SK-N-MC (cell line): ENCODE measurements around the gene CYP2B6.
"Not testable (repeated sequence)": the region's sequence is repeated elsewhere in the genome, so short reads cannot be mapped to it uniquely, and the experiment has no call there.

Experiments
- DNase-seq: peaks from one replicate; pipeline ENCODE4 v3.0.0-alpha.2; 2011; ENCODE audit warnings: low read depth, low spot score
- H3K27ac ChIP-seq: fragments of 200-600 bp; sonication (generic); 2 replicates; pipeline ENCODE4 v1.5.1; 2016; ENCODE audit warnings: mixed run types
- H3K36me3 ChIP-seq: fragments of 200-600 bp; sonication (generic); 2 replicates; pipeline ENCODE4 v1.6.1; 2017; ENCODE audit warnings: antibody characterized with exemption, low read length, mixed read lengths; ENCODE audit not compliant: insufficient read depth
- H3K4me3 ChIP-seq: fragments of 200-600 bp; sonication (generic); 2 replicates; pipeline ENCODE4 v1.5.1; 2016
- H3K9ac ChIP-seq: fragments of 200-600 bp; sonication (generic); 2 replicates; pipeline ENCODE4 v1.8.0; 2017; ENCODE audit warnings: mixed run types, mixed read lengths; ENCODE audit not compliant: insufficient read length
- H3K9me3 ChIP-seq: fragments of 200-600 bp; sonication (generic); 2 replicates; pipeline ENCODE4 v1.6.1; 2017; ENCODE audit warnings: low read depth, mild to moderate bottlenecking, antibody characterized with exemption, low read length, moderate library complexity, mixed read lengths
- EZH2 ChIP-seq: fragments of 200-600 bp; sonication (generic); IDR thresholded peaks from one replicate; pipeline ENCODE4 v1.6.1; 2017; ENCODE audit warnings: antibody characterized with exemption
- FOXP2 ChIP-seq: optimal IDR thresholded peaks from 2 replicates; pipeline ENCODE3; 2011; ENCODE audit warnings: mild to moderate bottlenecking, moderate library complexity; ENCODE audit not compliant: insufficient read depth; ENCODE audit errors: extremely low read length, control extremely low read depth
- POLR2AphosphoS5 ChIP-seq: IDR thresholded peaks from 2 replicates; pipeline ENCODE4 v1.6.1; 2012; ENCODE audit warnings: mild to moderate bottlenecking, low read depth, low read length, borderline replicate concordance

Gene CYP2B6

GRCh38 chr19:41000310-41000737 lies 9.2 kb downstream of the CYP2B6 start:
- H3K36me3 ChIP-seq, result no peaks in the 10 kb centered on the region
- H3K4me3 ChIP-seq, result no peak overlapping the region
- no peak overlapping the region for H3K27ac ChIP-seq
- no peaks in the 10 kb centered on the region for H3K9me3 ChIP-seq
- DNase-seq, result no peak
- H3K9ac ChIP-seq, result no peak overlapping the region
- no peak for TF ChIP-seq EZH2
- TF ChIP-seq FOXP2, result no peak
- no peak for TF ChIP-seq POLR2AphosphoS5

GRCh38 chr19:41001243-41001971 lies 10.3 kb downstream of the CYP2B6 start:
- H3K36me3 ChIP-seq, result no peaks in the 10 kb centered on the region
- H3K4me3 ChIP-seq, result no peak overlapping the region
- H3K9me3 ChIP-seq, result no peaks in the 10 kb centered on the region
- no peak overlapping the region for H3K27ac ChIP-seq
- no peak for DNase-seq
- no peak overlapping the region for H3K9ac ChIP-seq
- TF ChIP-seq FOXP2 (no peak), EZH2 (no peak), POLR2AphosphoS5 (no peak)

GRCh38 chr19:41003656-41004055 lies 12.6 kb downstream of the CYP2B6 start:
- H3K36me3 ChIP-seq, H3K9me3 ChIP-seq, H3K4me3 ChIP-seq, DNase-seq, H3K27ac ChIP-seq, H3K9ac ChIP-seq: not testable (repeated sequence)

GRCh38 chr19:41009700-41010235 lies 18.7 kb downstream of the CYP2B6 start:
- H3K9me3 ChIP-seq, result no peaks in the 10 kb centered on the region
- TF ChIP-seq EZH2 (no peak), POLR2AphosphoS5 (no peak), FOXP2 (no peak)
- no peak for DNase-seq
- no peak overlapping the region for H3K27ac ChIP-seq
- no peak overlapping the region for H3K9ac ChIP-seq
- no peaks in the 10 kb centered on the region for H3K36me3 ChIP-seq
- no peak overlapping the region for H3K4me3 ChIP-seq

- H3K9me3 ChIP-seq, result no peaks in the 10 kb centered on the region
- no peaks in the 10 kb centered on the region for H3K36me3 ChIP-seq
- TF ChIP-seq POLR2AphosphoS5 (no peak), FOXP2 (no peak)
- no peak overlapping the region for H3K4me3 ChIP-seq
- DNase-seq, result no peak
- no peak overlapping the region for H3K9ac ChIP-seq
- no peak overlapping the region for H3K27ac ChIP-seq
Observed at GRCh38 chr19:41013359-41013758, 22.3 kb downstream of the CYP2B6 start.

GRCh38 chr19:41014643-41015042 lies 23.6 kb downstream of the CYP2B6 start:
- Histone ChIP-seq H3K36me3 (no peaks in the 10 kb centered on the region), H3K9me3 (no peaks in the 10 kb centered on the region), H3K4me3 (no peak overlapping the region), H3K27ac (no peak overlapping the region), H3K9ac (no peak overlapping the region)
- DNase-seq, result no peak
- no peak for TF ChIP-seq POLR2AphosphoS5
- TF ChIP-seq FOXP2, result no peak
- TF ChIP-seq EZH2, result no peak

GRCh38 chr19:41016488-41017071 lies 25.5 kb downstream of the CYP2B6 start:
- no peak overlapping the region for H3K27ac ChIP-seq
- H3K4me3 ChIP-seq, result no peak overlapping the region
- H3K9me3 ChIP-seq, result no peaks in the 10 kb centered on the region
- DNase-seq, result no peak
- no peak overlapping the region for H3K9ac ChIP-seq
- TF ChIP-seq FOXP2, result no peak
- no peak for TF ChIP-seq POLR2AphosphoS5
- no peak for TF ChIP-seq EZH2
- H3K36me3 ChIP-seq, result no peaks in the 10 kb centered on the region

GRCh38 chr19:41018736-41019290 lies 27.7 kb downstream of the CYP2B6 start:
- no peak for TF ChIP-seq FOXP2
- no peak overlapping the region for H3K4me3 ChIP-seq
- no peak for DNase-seq
- H3K36me3 ChIP-seq, result no peaks in the 10 kb centered on the region
- H3K9ac ChIP-seq, result no peak overlapping the region
- no peaks in the 10 kb centered on the region for H3K9me3 ChIP-seq
- H3K27ac ChIP-seq, result no peak overlapping the region
